WTC11 (cell line): ENCODE results near the gene UBE2E1. TPM values are rescaled to one million over a fixed set of nuclear protein-coding genes. Genes with fewer than 3 reads are reported as not detected.

Experiments
- ATAC-seq: fragments of 200-7000 bp; cut with Tn5 transposase; 2 replicates; pipeline ENCODE4 v1.10.0; 2021; ENCODE audit warnings: mild to moderate bottlenecking, moderate library complexity
- CTCF ChIA-PET: fragments of 300-600 bp; sonication (Branson Sonifier 250); formaldehyde crosslinking; loops from one replicate; lab custom pipeline; 2021; ENCODE audit warnings: antibody characterized with exemption; lab: Charles Lee
- POLR2A ChIA-PET: fragments of 350-600 bp; sonication (Branson Sonifier 250); formaldehyde crosslinking; loops from one replicate; lab custom pipeline; 2021; ENCODE audit warnings: antibody characterized with exemption; lab: Charles Lee
- DNase-seq: peaks from one replicate; pipeline ENCODE4 v3.0.0; 2021; ENCODE audit warnings: low spot score
- H3K27ac Mint-ChIP-seq: 2 replicates; pipeline ENCODE4 v1.8.0; 2021; ENCODE audit warnings: mixed read lengths
- H3K27me3 Mint-ChIP-seq: 2 replicates; pipeline ENCODE4 v1.8.0; 2021; ENCODE audit warnings: low read depth, mild to moderate bottlenecking, moderate library complexity, mixed read lengths
- H3K36me3 Mint-ChIP-seq: 2 replicates; pipeline ENCODE4 v1.8.0; 2021; ENCODE audit warnings: mixed read lengths
- H3K4me1 Mint-ChIP-seq: 2 replicates; pipeline ENCODE4 v1.8.0; 2022; ENCODE audit warnings: mixed read lengths
- H3K4me3 Mint-ChIP-seq: 2 replicates; pipeline ENCODE4 v1.8.0; 2021; ENCODE audit warnings: mild to moderate bottlenecking, moderate library complexity, mixed read lengths
- H3K9me3 Mint-ChIP-seq: 2 replicates; pipeline ENCODE4 v1.8.0; 2021; ENCODE audit warnings: mixed read lengths
- ATF6 ChIP-seq: sonication (generic); formaldehyde crosslinking; IDR thresholded peaks from 2 replicates; pipeline ENCODE4 v1.8.1; 2023; ENCODE audit warnings: mild to moderate bottlenecking, missing genetic modification reagents
- CREM ChIP-seq: sonication (generic); formaldehyde crosslinking; IDR thresholded peaks from 2 replicates; pipeline ENCODE4 v1.8.1; 2022; ENCODE audit warnings: mild to moderate bottlenecking, missing genetic modification reagents, moderate library complexity
- FOXK1 ChIP-seq: sonication (generic); formaldehyde crosslinking; IDR thresholded peaks from 2 replicates; pipeline ENCODE4 v1.8.0; 2022; ENCODE audit warnings: mild to moderate bottlenecking, moderate library complexity, missing genetic modification reagents
- FOXP1 ChIP-seq: sonication (generic); formaldehyde crosslinking; IDR thresholded peaks from 2 replicates; pipeline ENCODE4 v1.8.0; 2022; ENCODE audit warnings: missing genetic modification reagents, mild to moderate bottlenecking, moderate library complexity, borderline replicate concordance
- MXD4 ChIP-seq: fragments of 250-450 bp; sonication (Bioruptor Pico); IDR thresholded peaks from 2 replicates; pipeline ENCODE4 v1.8.0; 2021; ENCODE audit warnings: mild to moderate bottlenecking, moderate library complexity, borderline replicate concordance
- RORB ChIP-seq: fragments of 250-450 bp; sonication (Bioruptor Pico); IDR thresholded peaks from 2 replicates; pipeline ENCODE4 v1.9.0; 2021; ENCODE audit warnings: mild to moderate bottlenecking
- USF1 ChIP-seq: sonication (generic); formaldehyde crosslinking; IDR thresholded peaks from 2 replicates; pipeline ENCODE4 v1.8.0; 2022; ENCODE audit warnings: mild to moderate bottlenecking, missing genetic modification reagents
- USF2 ChIP-seq: sonication (generic); formaldehyde crosslinking; IDR thresholded peaks from 2 replicates; pipeline ENCODE4 v1.8.1; 2023; ENCODE audit warnings: mild to moderate bottlenecking, missing genetic modification reagents, moderate library complexity
- ZNF138 ChIP-seq: sonication (generic); formaldehyde crosslinking; conservative IDR thresholded peaks from 2 replicates; pipeline ENCODE4 v1.8.1; 2022; ENCODE audit warnings: mild to moderate bottlenecking, moderate library complexity, missing genetic modification reagents
- ZNF281 ChIP-seq: sonication (generic); formaldehyde crosslinking; IDR thresholded peaks from 2 replicates; pipeline ENCODE4 v1.8.0; 2023; ENCODE audit warnings: mild to moderate bottlenecking, missing genetic modification reagents
- ZNF416 ChIP-seq: fragments of 250-450 bp; sonication (Bioruptor Pico); IDR thresholded peaks from 2 replicates; pipeline ENCODE4 v1.9.0; 2021; ENCODE audit warnings: mild to moderate bottlenecking, inconsistent platforms
- total RNA-seq: library from RNA; stranded (reverse); gene quantifications from 3 replicates; pipeline ENCODE4 v1.2.3, GENCODE V29; 2021
- TF ChIP-seq, protein P1 (sequence below): sonication (generic); formaldehyde crosslinking; IDR thresholded peaks from 2 replicates; pipeline ENCODE4 v1.8.0; 2022; ENCODE audit warnings: mild to moderate bottlenecking, missing genetic modification reagents

UBE2E1 gene
- total RNA-seq, 1 experiment from 2014 or later: 121 TPM

DNA sequence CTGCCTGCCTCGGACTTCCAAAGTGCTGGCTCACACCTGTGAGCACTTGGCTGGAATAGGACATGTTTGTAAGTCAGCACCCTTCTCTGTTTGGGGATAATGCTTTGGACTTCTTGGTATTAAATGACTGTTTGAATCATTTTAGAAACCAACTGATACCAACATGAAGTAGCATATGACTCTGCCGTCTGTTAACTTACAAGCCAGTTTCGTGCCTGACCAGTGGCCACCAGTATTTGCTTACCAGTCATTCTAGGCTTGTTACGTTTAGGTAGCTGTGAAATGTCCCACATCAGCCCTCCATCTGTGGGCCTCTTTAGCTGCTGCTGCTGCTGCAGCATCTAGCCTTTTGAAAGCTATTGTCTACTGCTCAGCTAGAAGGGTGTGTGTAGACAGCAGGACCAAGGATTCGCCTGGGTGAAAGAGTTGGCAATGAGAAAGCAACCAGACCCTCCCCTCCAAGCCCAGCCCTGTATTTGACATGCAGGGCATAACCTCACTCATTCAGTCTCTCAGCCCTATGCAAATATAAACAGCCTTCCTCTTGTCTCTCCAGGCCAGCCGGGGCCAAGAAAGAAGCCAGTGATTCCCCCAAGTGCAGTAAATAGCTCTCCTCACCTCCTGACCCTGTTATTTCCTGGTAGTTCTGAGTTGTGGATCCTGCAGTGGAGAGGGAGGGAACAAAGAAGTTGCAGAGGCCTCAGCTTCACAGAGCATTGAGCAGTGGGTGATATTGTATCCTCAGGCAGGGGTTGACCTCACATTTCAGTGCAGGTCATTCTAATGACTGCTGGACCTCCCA is 60.0 kb downstream of the UBE2E1 start:
- ATAC-seq (peak; percentile 92), DNase-seq (peak; percentile 34)
- Mint-ChIP-seq H3K27me3 (no peaks in the 10 kb centered on the region), H3K27ac (peak overlapping the region; percentile 88), H3K4me1 (peaks cover 43% of the 10 kb centered on the region), H3K4me3 (no peak overlapping the region), H3K9me3 (no peaks in the 10 kb centered on the region; the same call in 1 of the 2 replicates)
- CTCF ChIA-PET: interaction anchor here (0.8 to 3.0 kb wide), 7 partner anchors 8 to 277 kb away, joined by 3 to 17 read pairs (median 4); no protein-coding TSS in a partner anchor
- POLR2A ChIA-PET: interaction anchor here (0.6 to 1.0 kb wide), 4 partner anchors 32 to 63 kb away, joined by 3 to 9 read pairs (median 4); partner anchors contain the start of genes NKIRAS1 and RPL15
- TF ChIP-seq ZNF416 (CRISPR knock-in tag) (no peak), USF1 (CRISPR knock-in tag) (no peak)
- TF ChIP-seq, protein P1, sequence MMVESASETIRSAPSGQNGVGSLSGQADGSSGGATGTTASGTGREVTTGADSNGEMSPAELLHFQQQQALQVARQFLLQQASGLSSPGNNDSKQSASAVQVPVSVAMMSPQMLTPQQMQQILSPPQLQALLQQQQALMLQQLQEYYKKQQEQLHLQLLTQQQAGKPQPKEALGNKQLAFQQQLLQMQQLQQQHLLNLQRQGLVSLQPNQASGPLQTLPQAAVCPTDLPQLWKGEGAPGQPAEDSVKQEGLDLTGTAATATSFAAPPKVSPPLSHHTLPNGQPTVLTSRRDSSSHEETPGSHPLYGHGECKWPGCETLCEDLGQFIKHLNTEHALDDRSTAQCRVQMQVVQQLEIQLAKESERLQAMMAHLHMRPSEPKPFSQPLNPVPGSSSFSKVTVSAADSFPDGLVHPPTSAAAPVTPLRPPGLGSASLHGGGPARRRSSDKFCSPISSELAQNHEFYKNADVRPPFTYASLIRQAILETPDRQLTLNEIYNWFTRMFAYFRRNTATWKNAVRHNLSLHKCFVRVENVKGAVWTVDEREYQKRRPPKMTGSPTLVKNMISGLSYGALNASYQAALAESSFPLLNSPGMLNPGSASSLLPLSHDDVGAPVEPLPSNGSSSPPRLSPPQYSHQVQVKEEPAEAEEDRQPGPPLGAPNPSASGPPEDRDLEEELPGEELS (CRISPR knock-in tag): 0 out of 2 replicates have a peak, but pooled peaks have one; percentile 49
- TF ChIP-seq, all 79 proteins: peak for 1
- H3K36me3 Mint-ChIP-seq: peaks cover 10% of the 10 kb centered on the region

DNA sequence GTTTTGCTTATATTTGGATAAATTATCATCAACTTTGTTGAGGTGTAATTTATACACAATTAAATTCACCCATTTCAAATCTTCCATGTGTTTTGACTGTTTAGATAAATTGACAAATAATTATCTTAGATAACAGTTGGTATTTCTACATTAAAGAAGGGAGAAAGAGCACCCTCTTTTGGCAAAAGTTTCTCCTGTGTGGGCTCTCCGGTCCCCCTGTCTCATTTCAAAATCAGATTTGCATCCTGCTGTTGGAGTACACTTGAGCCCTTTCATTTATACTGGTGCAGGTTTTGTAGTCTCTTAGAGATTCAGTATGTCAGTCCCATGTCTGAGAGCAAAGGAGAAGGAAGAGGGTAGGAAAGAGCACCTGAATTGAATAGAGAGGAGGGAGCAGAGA is 61.6 kb downstream of the UBE2E1 start:
- POLR2A ChIA-PET: no interaction called here
- ATAC-seq (no peak), DNase-seq (no peak)
- no peak overlapping the region for H3K27ac Mint-ChIP-seq
- TF ChIP-seq FOXP1 (CRISPR knock-in tag) (no peak), ZNF416 (CRISPR knock-in tag) (no peak), RORB (CRISPR knock-in tag) (no peak), ZNF281 (CRISPR knock-in tag) (no peak), MXD4 (no peak)
- H3K36me3 Mint-ChIP-seq: peaks cover 10% of the 10 kb centered on the region
- H3K27me3 Mint-ChIP-seq: no peaks in the 10 kb centered on the region
- CTCF ChIA-PET: no interaction called here
- H3K4me3 Mint-ChIP-seq: no peak overlapping the region
- H3K9me3 Mint-ChIP-seq: no peaks in the 10 kb centered on the region; the same call in 1 of the 2 replicates
- peaks cover 39% of the 10 kb centered on the region for H3K4me1 Mint-ChIP-seq

DNA sequence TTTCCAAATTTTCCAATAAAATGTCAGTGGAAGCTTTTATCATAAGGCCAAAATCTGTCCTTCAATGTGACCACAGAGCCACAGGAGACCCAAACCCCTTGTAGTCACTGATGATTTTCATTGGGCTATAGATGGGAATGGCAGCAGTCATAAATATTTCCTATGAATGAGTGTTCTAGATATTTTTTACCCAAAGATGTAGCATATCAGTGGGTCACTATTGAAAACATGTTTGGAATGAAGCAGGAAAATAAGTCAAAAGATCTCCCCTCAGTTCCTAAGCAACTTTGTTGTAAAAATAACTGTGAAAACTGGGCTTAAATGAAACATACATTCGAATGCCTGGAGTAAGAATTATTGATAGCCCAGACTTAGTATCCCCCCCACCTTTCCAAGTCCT is 62.1 kb downstream of the UBE2E1 start:
- H3K4me1 Mint-ChIP-seq: peaks cover 39% of the 10 kb centered on the region

More for the DNA sequence above, 62.1 kb downstream of the UBE2E1 start:
- Mint-ChIP-seq H3K36me3 (peaks cover 10% of the 10 kb centered on the region), H3K4me3 (no peak overlapping the region), H3K9me3 (no peaks in the 10 kb centered on the region; the same call in 1 of the 2 replicates), H3K27ac (no peak overlapping the region), H3K27me3 (no peaks in the 10 kb centered on the region)
- CTCF ChIA-PET: no interaction called here
- no peak for ATAC-seq
- TF ChIP-seq ATF6 (CRISPR knock-in tag) (no peak), USF2 (CRISPR knock-in tag) (no peak), FOXK1 (CRISPR knock-in tag) (no peak), CREM (CRISPR knock-in tag) (no peak), ZNF138 (no peak)
- POLR2A ChIA-PET: no interaction called here
- no peak for DNase-seq
